Measurements from ENCODE around the gene ZNF536. TPM values are rescaled to one million over a fixed set of nuclear protein-coding genes. Genes with fewer than 3 reads are reported as not detected.

ZNF536 gene
- total RNA-seq, 1 experiment from 2014 or later = 0.05 TPM

DNA sequence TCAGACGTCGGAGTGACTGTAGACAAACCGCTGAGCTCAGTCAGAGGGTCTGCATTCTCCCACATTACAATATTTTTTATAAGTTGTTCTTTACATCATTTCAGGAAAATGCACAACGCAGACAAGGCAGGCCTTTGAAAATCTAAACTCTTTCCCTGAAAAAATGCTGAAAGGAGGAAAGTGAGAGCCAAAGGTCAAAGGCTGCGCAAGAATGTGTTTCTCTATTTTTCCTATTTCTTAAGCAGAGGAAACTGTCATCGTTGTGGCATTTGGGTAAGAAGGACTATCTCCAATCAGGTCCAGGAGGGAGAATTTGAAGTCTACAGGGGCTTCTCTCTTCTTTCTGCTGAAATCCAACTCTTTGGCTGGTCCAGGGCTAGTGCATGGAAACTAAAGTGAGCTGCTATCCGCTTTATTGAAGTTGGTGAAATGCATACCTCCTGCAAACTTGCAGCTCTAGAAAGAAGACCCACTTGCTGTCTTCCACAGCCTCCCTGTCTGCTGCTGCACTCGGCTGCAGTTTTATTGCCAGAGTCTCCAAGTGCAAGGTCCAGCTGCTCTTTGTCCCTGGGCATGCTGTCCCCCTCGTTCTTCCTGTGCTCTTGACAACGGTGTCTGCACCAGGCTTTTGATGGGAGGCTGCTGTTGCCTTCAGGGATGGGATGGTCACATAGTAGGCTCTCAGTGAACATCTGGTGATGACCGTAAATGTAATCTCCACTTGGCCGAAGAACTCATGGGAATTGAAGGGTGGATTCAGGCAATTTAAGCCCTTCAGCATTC is 31.2 kb downstream of the ZNF536 start:
- in situ Hi-C loops (cut with HindIII; ENCODE audit: low pct_unique_long_range_greater_than_20kb, low sequenced_read_pairs) (no loop called here), intact Hi-C loops (cut with micrococcal nuclease; ENCODE audit: unreplicated experiment) (no loop called here)
- TF ChIP-seq TCF7L2 (IDR thresholded peaks at IDR 0.05; ENCODE audit: low read depth, low read length) = no peak
- TF ChIP-seq SIN3A (IDR thresholded peaks at IDR 0.05; ENCODE audit: borderline replicate concordance, insufficient read depth, low read depth, low read length) = no peak
- TF ChIP-seq, protein P1, sequence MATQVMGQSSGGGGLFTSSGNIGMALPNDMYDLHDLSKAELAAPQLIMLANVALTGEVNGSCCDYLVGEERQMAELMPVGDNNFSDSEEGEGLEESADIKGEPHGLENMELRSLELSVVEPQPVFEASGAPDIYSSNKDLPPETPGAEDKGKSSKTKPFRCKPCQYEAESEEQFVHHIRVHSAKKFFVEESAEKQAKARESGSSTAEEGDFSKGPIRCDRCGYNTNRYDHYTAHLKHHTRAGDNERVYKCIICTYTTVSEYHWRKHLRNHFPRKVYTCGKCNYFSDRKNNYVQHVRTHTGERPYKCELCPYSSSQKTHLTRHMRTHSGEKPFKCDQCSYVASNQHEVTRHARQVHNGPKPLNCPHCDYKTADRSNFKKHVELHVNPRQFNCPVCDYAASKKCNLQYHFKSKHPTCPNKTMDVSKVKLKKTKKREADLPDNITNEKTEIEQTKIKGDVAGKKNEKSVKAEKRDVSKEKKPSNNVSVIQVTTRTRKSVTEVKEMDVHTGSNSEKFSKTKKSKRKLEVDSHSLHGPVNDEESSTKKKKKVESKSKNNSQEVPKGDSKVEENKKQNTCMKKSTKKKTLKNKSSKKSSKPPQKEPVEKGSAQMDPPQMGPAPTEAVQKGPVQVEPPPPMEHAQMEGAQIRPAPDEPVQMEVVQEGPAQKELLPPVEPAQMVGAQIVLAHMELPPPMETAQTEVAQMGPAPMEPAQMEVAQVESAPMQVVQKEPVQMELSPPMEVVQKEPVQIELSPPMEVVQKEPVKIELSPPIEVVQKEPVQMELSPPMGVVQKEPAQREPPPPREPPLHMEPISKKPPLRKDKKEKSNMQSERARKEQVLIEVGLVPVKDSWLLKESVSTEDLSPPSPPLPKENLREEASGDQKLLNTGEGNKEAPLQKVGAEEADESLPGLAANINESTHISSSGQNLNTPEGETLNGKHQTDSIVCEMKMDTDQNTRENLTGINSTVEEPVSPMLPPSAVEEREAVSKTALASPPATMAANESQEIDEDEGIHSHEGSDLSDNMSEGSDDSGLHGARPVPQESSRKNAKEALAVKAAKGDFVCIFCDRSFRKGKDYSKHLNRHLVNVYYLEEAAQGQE (IDR thresholded peaks at IDR 0.05; ENCODE audit: insufficient read depth in 1 of 2, low read depth in 2 of 2, low read length in 1 of 2) = no peak
- TF ChIP-seq, protein P2, sequence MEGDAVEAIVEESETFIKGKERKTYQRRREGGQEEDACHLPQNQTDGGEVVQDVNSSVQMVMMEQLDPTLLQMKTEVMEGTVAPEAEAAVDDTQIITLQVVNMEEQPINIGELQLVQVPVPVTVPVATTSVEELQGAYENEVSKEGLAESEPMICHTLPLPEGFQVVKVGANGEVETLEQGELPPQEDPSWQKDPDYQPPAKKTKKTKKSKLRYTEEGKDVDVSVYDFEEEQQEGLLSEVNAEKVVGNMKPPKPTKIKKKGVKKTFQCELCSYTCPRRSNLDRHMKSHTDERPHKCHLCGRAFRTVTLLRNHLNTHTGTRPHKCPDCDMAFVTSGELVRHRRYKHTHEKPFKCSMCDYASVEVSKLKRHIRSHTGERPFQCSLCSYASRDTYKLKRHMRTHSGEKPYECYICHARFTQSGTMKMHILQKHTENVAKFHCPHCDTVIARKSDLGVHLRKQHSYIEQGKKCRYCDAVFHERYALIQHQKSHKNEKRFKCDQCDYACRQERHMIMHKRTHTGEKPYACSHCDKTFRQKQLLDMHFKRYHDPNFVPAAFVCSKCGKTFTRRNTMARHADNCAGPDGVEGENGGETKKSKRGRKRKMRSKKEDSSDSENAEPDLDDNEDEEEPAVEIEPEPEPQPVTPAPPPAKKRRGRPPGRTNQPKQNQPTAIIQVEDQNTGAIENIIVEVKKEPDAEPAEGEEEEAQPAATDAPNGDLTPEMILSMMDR (IDR thresholded peaks at IDR 0.05) = no peak
- no peak for TF ChIP-seq POLR2AphosphoS5 (IDR thresholded peaks at IDR 0.05; ENCODE audit: low read depth, low read length)
- Histone ChIP-seq H3K4me3 (ENCODE audit: low read depth in 2 of 2, low read length in 2 of 2) (no peak overlapping the region), H3K4me1 (ENCODE audit: control insufficient read depth, insufficient read depth, low read length) (no peaks in the 10 kb centered on the region), H3K36me3 (ENCODE audit: control insufficient read depth, insufficient read depth, low read length) (no peaks in the 10 kb centered on the region), H3K9me3 (ENCODE audit: control insufficient read depth, insufficient read depth, low read depth, low read length) (no peaks in the 10 kb centered on the region), H3K27ac (ENCODE audit: low read length) (no peak overlapping the region), H3K27me3 (ENCODE audit: control insufficient read depth, insufficient read depth, low read length) (peaks cover 3% of the 10 kb centered on the region)
- ChIA-PET POLR2A (no interaction called here), CTCF (no interaction called here)
- BruUV-seq (replicated peaks) = no TSS peak
- DNase-seq (ENCODE audit: low read depth, low spot score) (no peak), ATAC-seq (no peak)

DNA sequence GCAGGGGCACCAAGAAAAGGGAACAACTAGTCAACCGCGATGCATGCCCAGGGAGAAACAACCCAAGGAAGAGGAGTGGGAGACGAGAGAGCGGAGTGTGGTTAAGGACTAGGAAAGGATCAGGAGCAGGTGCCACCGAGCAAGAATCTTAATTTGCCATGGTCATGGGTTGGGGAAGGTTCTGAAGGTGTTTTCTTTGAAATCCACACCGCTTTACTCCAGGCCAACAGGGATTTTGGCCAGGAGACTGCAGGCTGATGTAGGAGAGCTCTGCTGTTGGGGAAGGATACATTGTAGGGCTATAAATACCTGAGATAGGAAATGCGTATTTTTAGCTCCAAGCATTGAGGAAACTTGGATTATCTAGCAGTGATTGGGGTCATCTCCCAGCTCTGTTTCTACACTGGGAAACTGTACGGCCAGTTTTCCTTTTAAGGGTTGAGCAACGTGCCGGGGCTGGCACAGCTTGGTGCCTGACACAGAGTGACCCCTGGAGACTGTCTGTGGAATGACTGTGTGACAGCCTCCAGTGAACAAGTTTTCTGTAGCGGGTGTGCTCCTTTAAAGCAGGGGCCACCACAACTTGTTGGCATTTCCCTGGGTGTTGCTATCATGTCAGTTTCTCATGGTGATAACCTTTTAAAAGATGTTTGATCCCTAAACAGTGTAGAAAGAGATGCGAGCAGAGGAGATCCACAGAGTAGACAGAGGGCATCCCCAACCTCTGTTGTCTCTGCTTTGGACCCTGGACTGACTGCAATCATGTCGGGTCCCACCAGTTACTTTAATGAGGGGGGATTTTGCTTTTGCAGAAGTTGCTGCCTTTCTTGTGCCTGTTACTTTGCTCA is 34.3 kb downstream of the ZNF536 start:
- no peak for TF ChIP-seq POLR2AphosphoS5 (IDR thresholded peaks at IDR 0.05; ENCODE audit: low read depth, low read length)
- TF ChIP-seq, protein P2 (IDR thresholded peaks at IDR 0.05) = peak; percentile 72
- intact Hi-C loops (cut with micrococcal nuclease; ENCODE audit: unreplicated experiment) = no loop called here
- no peak overlapping the region for H3K27ac ChIP-seq (ENCODE audit: low read length)
- DNase-seq (ENCODE audit: low read depth, low spot score) (no peak), ATAC-seq (peak; percentile 74)
- peaks cover 3% of the 10 kb centered on the region for H3K27me3 ChIP-seq (ENCODE audit: control insufficient read depth, insufficient read depth, low read length)
- CTCF ChIA-PET = no interaction called here
- BruUV-seq (replicated peaks) = no TSS peak
- no peak overlapping the region for H3K4me3 ChIP-seq (ENCODE audit: low read depth in 2 of 2, low read length in 2 of 2)
- in situ Hi-C loops (cut with HindIII; ENCODE audit: low pct_unique_long_range_greater_than_20kb, low sequenced_read_pairs) = no loop called here
- POLR2A ChIA-PET = no interaction called here
- H3K36me3 ChIP-seq (ENCODE audit: control insufficient read depth, insufficient read depth, low read length) = no peaks in the 10 kb centered on the region
- no peaks in the 10 kb centered on the region for H3K9me3 ChIP-seq (ENCODE audit: control insufficient read depth, insufficient read depth, low read depth, low read length)
- H3K4me1 ChIP-seq (ENCODE audit: control insufficient read depth, insufficient read depth, low read length) = no peaks in the 10 kb centered on the region
